PC-9 (cell line): ENCODE data around the gene PCLO. TPM values are rescaled to one million over a fixed set of nuclear protein-coding genes. Genes with fewer than 3 reads are reported as not detected.
"Not testable (repeated sequence)": the region's sequence is repeated elsewhere in the genome, so short reads cannot be mapped to it uniquely, and the experiment has no call there.

Experiments used
- BruUV-seq: library from RNA; stranded (reverse); fragments of 400-500 nt; replicated peaks from 2 replicates; lab custom pipeline; 2021; lab: Mats Ljungman, UMichigan
- CTCF ChIA-PET: fragments of 300-600 bp; sonication (Branson Sonifier 250); formaldehyde crosslinking; loops from one replicate; lab custom pipeline; 2022; ENCODE audit warnings: antibody characterized with exemption; lab: Charles Lee
- POLR2A ChIA-PET: fragments of 300-600 bp; sonication (Branson Sonifier 250); formaldehyde crosslinking; loops from one replicate; lab custom pipeline; 2022; ENCODE audit warnings: antibody characterized with exemption; ENCODE audit not compliant: unreplicated experiment; lab: Charles Lee
- DNase-seq, 2 experiments: peaks; one replicate each; pipeline versions ENCODE4 v3.0.0 to v3.0.0-alpha.2; 2015 to 2022; ENCODE audit warnings: mixed read lengths in 1 of 2
- H2AFZ ChIP-seq: fragments of 200-600 bp; sonication (generic); 2 replicates; pipeline ENCODE4 v1.8.1; 2017; ENCODE audit warnings: antibody characterized with exemption
- H3F3A ChIP-seq: fragments of 200-600 bp; sonication (generic); 2 replicates; pipeline ENCODE4 v1.8.1; 2017; ENCODE audit warnings: antibody characterized with exemption, mild to moderate bottlenecking, low read depth; ENCODE audit not compliant: insufficient read depth
- H3K27ac ChIP-seq: fragments of 200-600 bp; sonication (generic); 2 replicates; pipeline ENCODE4 v1.6.1; 2016; ENCODE audit warnings: mixed run types
- H3K27me3 ChIP-seq: fragments of 200-600 bp; sonication (generic); 2 replicates; pipeline ENCODE4 v1.6.1; 2016; ENCODE audit warnings: low read depth, mixed run types; ENCODE audit not compliant: insufficient read depth
- H3K36me3 ChIP-seq: fragments of 200-600 bp; sonication (generic); 2 replicates; pipeline ENCODE4 v1.6.1; 2016; ENCODE audit warnings: low read depth, mixed run types
- H3K4me1 ChIP-seq: fragments of 200-600 bp; sonication (generic); replicated peaks from 2 replicates; pipeline ENCODE4 v1.6.1; 2016; ENCODE audit warnings: mixed run types; ENCODE audit not compliant: insufficient read depth
- H3K4me2 ChIP-seq: fragments of 200-600 bp; sonication (generic); 2 replicates; pipeline ENCODE4 v1.6.1; 2017; ENCODE audit warnings: mixed run types
- H3K4me3 ChIP-seq: fragments of 200-600 bp; sonication (generic); 2 replicates; pipeline ENCODE4 v1.6.1; 2016; ENCODE audit warnings: mixed run types
- H3K79me2 ChIP-seq: fragments of 200-600 bp; sonication (generic); 2 replicates; pipeline ENCODE4 v1.6.1; 2017; ENCODE audit warnings: low read depth, mixed run types
- H3K9me2 ChIP-seq: fragments of 200-600 bp; sonication (generic); 2 replicates; pipeline ENCODE4 v1.8.1; 2017; ENCODE audit warnings: mild to moderate bottlenecking; ENCODE audit not compliant: insufficient read depth
- H3K9me3 ChIP-seq: fragments of 200-600 bp; sonication (generic); 2 replicates; pipeline ENCODE4 v1.8.1; 2016; ENCODE audit warnings: low read depth; ENCODE audit not compliant: insufficient read depth
- H4K20me1 ChIP-seq: fragments of 200-600 bp; sonication (generic); 2 replicates; pipeline ENCODE4 v1.8.1; 2017; ENCODE audit not compliant: insufficient read depth
- EZH2 ChIP-seq: fragments of 200-600 bp; sonication (generic); IDR thresholded peaks from 2 replicates; pipeline ENCODE4 v1.8.0; 2017; ENCODE audit warnings: antibody characterized with exemption, low read depth
- intact Hi-C: fragments of 100-400 bp; cut with micrococcal nuclease; formaldehyde crosslinking; loops from one replicate; pipeline ENCODE4 v1.10.0; 2022; ENCODE audit not compliant: unreplicated experiment
- total RNA-seq: library from RNA; stranded (reverse); gene quantifications from 2 replicates; pipeline ENCODE4 v1.2.3, GENCODE V29; 2021
- TF ChIP-seq, protein P1 (sequence below): fragments of 200-600 bp; sonication (generic); conservative IDR thresholded peaks from 2 replicates; pipeline ENCODE4 v1.6.1; 2017; ENCODE audit warnings: mixed run types, antibody characterized with exemption, mild to moderate bottlenecking, moderate library complexity

PCLO gene
- total RNA-seq, 1 experiment from 2014 or later, result 4.0 TPM

DNA sequence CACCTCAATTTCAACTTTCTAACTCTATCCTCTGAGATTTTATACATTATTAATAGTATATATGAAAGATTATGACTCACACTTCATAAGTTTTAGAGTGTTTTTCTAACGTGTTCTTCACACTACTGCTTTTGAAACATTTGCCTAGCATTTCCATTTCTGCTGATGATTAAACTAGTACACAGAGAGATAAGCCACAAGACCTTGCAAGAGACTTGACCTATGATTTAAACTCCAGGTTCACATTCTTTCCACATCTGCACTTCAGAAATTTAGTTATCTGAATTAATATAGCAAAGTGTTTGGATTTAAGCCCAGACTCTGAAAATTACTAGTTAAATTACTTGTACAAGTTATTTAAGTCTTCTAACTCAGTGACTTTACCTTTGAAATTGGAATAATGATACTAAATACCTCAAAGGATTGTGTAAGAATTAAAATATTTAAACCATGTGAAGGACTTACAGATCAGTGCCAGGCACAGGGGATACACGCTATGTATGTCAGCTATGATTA is 66.6 kb downstream of the PCLO start:
- no peak overlapping the region for H3K4me2 ChIP-seq
- H3K9me2 ChIP-seq, result no peaks in the 10 kb centered on the region
- H3K9me3 ChIP-seq, result no peaks in the 10 kb centered on the region
- POLR2A ChIA-PET, result no interaction called here
- H3K36me3 ChIP-seq, result no peaks in the 10 kb centered on the region
- H3K27ac ChIP-seq, result no peak overlapping the region
- no peaks in the 10 kb centered on the region for H3K4me1 ChIP-seq
- no peaks in the 10 kb centered on the region for H4K20me1 ChIP-seq
- no peaks in the 10 kb centered on the region for H3K79me2 ChIP-seq
- no peak overlapping the region for H3K4me3 ChIP-seq
- H2AFZ ChIP-seq, result 0 out of 2 replicates have a peak overlapping the region, but pooled peaks have one; percentile 43
- BruUV-seq, result no TSS peak
- no peaks in the 10 kb centered on the region for H3K27me3 ChIP-seq
- no peak for DNase-seq
- CTCF ChIA-PET, result no interaction called here
- H3F3A ChIP-seq, result no peaks in the 10 kb centered on the region; the same call in 1 of the 2 replicates
- intact Hi-C loops, result no loop called here
- TF ChIP-seq EZH2, result no peak
- TF ChIP-seq, protein P1, sequence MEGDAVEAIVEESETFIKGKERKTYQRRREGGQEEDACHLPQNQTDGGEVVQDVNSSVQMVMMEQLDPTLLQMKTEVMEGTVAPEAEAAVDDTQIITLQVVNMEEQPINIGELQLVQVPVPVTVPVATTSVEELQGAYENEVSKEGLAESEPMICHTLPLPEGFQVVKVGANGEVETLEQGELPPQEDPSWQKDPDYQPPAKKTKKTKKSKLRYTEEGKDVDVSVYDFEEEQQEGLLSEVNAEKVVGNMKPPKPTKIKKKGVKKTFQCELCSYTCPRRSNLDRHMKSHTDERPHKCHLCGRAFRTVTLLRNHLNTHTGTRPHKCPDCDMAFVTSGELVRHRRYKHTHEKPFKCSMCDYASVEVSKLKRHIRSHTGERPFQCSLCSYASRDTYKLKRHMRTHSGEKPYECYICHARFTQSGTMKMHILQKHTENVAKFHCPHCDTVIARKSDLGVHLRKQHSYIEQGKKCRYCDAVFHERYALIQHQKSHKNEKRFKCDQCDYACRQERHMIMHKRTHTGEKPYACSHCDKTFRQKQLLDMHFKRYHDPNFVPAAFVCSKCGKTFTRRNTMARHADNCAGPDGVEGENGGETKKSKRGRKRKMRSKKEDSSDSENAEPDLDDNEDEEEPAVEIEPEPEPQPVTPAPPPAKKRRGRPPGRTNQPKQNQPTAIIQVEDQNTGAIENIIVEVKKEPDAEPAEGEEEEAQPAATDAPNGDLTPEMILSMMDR, result no peak

DNA sequence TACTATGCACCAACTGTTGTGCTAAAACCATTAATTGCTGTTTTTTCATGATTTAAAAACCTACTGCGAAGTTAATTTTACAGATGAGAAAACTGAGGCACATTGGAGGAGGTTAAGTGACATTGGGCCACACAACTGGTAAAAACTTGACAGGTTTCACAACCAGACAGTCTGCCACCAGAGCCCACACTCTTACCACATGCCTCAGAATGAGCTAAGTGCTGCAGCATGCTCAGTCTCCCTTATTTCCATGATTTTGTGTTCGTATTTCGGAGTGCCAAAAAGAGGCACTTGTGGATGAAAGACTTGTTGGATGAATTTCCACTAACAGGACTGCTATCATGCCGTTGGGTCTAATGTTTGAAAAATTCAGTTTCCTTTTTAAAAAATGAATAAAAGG is 77.4 kb downstream of the PCLO start:
- Histone ChIP-seq H3K36me3 (no peaks in the 10 kb centered on the region), H3K4me3 (no peak overlapping the region), H2AFZ (no peak overlapping the region), H3K9me3 (no peaks in the 10 kb centered on the region), H3K27ac (no peak overlapping the region), H3K79me2 (no peaks in the 10 kb centered on the region), H4K20me1 (no peaks in the 10 kb centered on the region), H3F3A (no peaks in the 10 kb centered on the region), H3K4me2 (no peak overlapping the region), H3K9me2 (no peaks in the 10 kb centered on the region; the same call in 1 of the 2 replicates), H3K4me1 (no peaks in the 10 kb centered on the region), H3K27me3 (no peaks in the 10 kb centered on the region)
- ChIA-PET CTCF (no interaction called here), POLR2A (no interaction called here)
- no peak for TF ChIP-seq EZH2
- TF ChIP-seq, protein P1, result no peak
- no peak for DNase-seq
- BruUV-seq, result no TSS peak
- intact Hi-C loops, result no loop called here

DNA sequence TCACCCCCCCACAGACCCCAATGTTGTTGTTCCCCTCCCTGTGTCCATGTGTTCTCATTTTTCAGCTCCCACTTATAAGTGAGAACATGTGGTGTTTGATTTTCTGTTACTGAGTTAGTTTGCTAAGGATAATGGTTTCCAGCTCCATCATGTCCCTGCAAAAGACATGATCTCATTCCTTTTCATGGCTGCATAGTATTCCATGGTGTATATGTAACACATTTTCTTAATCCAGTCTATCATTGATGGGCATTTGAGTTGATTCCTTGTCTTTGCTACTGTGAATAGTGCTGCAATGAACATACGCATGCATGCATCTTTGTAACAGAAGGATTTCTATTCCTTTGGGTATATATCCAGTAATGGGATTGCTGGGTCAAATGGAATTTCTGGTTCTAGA is 82.8 kb downstream of the PCLO start:
- H3K4me3 ChIP-seq, H3K9me2 ChIP-seq, H3K4me2 ChIP-seq, H3K27me3 ChIP-seq, BruUV-seq, H3K27ac ChIP-seq, H3F3A ChIP-seq, intact Hi-C loops, H3K36me3 ChIP-seq, DNase-seq, H4K20me1 ChIP-seq, CTCF ChIA-PET, H3K4me1 ChIP-seq, H2AFZ ChIP-seq, H3K9me3 ChIP-seq, H3K79me2 ChIP-seq, POLR2A ChIA-PET: not testable (repeated sequence)

DNA sequence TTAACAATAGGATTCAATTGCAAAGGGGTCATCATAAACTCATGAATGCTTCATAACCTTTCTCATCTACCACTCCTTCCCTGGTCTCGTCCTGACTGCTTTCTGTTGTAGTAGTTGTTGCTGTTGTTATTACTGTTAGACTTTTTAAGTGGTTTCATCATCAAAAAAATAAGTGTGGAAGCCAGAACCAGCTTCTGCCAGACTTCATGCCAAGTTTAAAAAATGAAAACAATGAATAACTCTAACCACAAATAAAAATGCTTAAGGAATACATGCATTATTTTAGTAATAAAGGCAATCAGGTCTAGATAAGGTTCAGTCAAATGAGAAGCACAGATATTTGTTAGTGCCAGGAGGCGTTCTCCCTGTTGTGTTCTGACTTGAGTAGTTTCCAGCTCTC is 85.4 kb downstream of the PCLO start:
- DNase-seq, result no peak
- H3K9me2 ChIP-seq, result no peaks in the 10 kb centered on the region
- H3K27ac ChIP-seq, result no peak overlapping the region
- no peak overlapping the region for H3K4me3 ChIP-seq
- no peaks in the 10 kb centered on the region for H3K79me2 ChIP-seq
- H3F3A ChIP-seq, result no peaks in the 10 kb centered on the region
- no peak overlapping the region for H3K4me2 ChIP-seq
- H2AFZ ChIP-seq, result no peak overlapping the region
- BruUV-seq, result no TSS peak
- POLR2A ChIA-PET, result interaction anchor here (0.6 kb wide), 1 partner anchor 31 kb away, joined by 4 read pairs; no protein-coding TSS in a partner anchor
- H3K36me3 ChIP-seq, result no peaks in the 10 kb centered on the region
- H3K9me3 ChIP-seq, result no peaks in the 10 kb centered on the region
- no peaks in the 10 kb centered on the region for H3K4me1 ChIP-seq
- TF ChIP-seq, protein P1, result no peak
- no peak for TF ChIP-seq EZH2
- CTCF ChIA-PET, result no interaction called here
- H4K20me1 ChIP-seq, result no peaks in the 10 kb centered on the region
- intact Hi-C loops, result no loop called here
- no peaks in the 10 kb centered on the region for H3K27me3 ChIP-seq
